IMR-90 (cell line): ENCODE data around the gene RALGPS1.

Experiments used
- BHLHE40 ChIP-seq: fragments of 150-350 bp; IDR thresholded peaks from 2 replicates; pipeline ENCODE4 v1.6.1; 2016; ENCODE audit warnings: mild to moderate bottlenecking, low read depth, low read length
- CEBPB ChIP-seq: IDR thresholded peaks from 2 replicates; pipeline ENCODE4 v1.6.1; 2012; ENCODE audit warnings: low read depth, low read length, improper control_type of control experiment
- FOS ChIP-seq: fragments of 150-350 bp; IDR thresholded peaks from 2 replicates; pipeline ENCODE4 v1.6.1; 2016; ENCODE audit warnings: low read depth, low read length
- MAFK ChIP-seq: IDR thresholded peaks from 2 replicates; pipeline ENCODE4 v1.6.1; 2012; ENCODE audit warnings: low read depth, low read length, improper control_type of control experiment
- MAZ ChIP-seq: IDR thresholded peaks from 2 replicates; pipeline ENCODE4 v1.6.1; 2012; ENCODE audit warnings: low read depth, mild to moderate bottlenecking, low read length, improper control_type of control experiment, moderate library complexity, borderline replicate concordance
- MXI1 ChIP-seq: IDR thresholded peaks from 2 replicates; pipeline ENCODE4 v1.6.1; 2012; ENCODE audit warnings: low read depth, mild to moderate bottlenecking, low read length, moderate library complexity, borderline replicate concordance
- NFE2L2 ChIP-seq: fragments of 150-350 bp; IDR thresholded peaks from 2 replicates; pipeline ENCODE4 v1.6.1; 2016; ENCODE audit warnings: low read depth, mild to moderate bottlenecking, low read length
- POLR2A ChIP-seq: IDR thresholded peaks from 2 replicates; pipeline ENCODE4 v1.6.1; 2012; ENCODE audit warnings: mild to moderate bottlenecking, low read depth, low read length
- RAD21 ChIP-seq: IDR thresholded peaks from 2 replicates; pipeline ENCODE4 v1.6.1; 2012; ENCODE audit warnings: low read length, improper control_type of control experiment
- RCOR1 ChIP-seq: IDR thresholded peaks from 2 replicates; pipeline ENCODE4 v1.6.1; 2012; ENCODE audit warnings: mild to moderate bottlenecking, low read length, improper control_type of control experiment; ENCODE audit not compliant: insufficient replicate concordance
- RFX5 ChIP-seq: IDR thresholded peaks from 2 replicates; pipeline ENCODE4 v1.8.0; 2012; ENCODE audit warnings: low read depth, mild to moderate bottlenecking, low read length, moderate library complexity
- TF ChIP-seq, protein P1 (sequence below): conservative IDR thresholded peaks from 2 replicates; pipeline ENCODE4 v1.5.1; 2012; ENCODE audit warnings: mild to moderate bottlenecking, low read depth, low read length, improper control_type of control experiment
- TF ChIP-seq, protein P2 (sequence below): fragments of 150-350 bp; IDR thresholded peaks from 2 replicates; pipeline ENCODE4 v1.6.1; 2017; ENCODE audit warnings: mild to moderate bottlenecking, antibody characterized with exemption, low read length, low read depth

DNA sequence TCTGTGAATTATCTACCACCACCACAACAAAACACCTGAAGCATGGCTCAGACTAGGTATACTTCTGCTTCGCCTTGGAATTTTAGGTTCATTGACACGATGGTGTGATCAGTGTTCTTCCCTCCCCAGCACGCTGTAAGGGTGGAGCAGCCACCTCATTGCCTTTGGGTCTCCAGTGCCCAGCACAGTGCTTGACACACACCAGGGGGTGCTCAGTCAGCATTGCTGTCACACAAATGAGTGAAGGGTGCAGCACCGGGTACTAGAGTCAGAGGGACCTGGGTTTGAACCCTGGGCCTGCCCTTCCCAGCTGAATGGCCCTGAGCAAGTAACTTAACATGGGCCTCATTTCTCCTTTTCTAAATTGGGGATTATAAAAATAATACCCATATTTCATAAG is 217.8 kb downstream of the RALGPS1 start:
- TF ChIP-seq POLR2A (no peak), MXI1 (no peak), RFX5 (no peak), CEBPB (no peak), FOS (no peak), RAD21 (no peak), BHLHE40 (no peak), MAFK (no peak), RCOR1 (no peak), MAZ (no peak), NFE2L2 (no peak)
- TF ChIP-seq, protein P1, sequence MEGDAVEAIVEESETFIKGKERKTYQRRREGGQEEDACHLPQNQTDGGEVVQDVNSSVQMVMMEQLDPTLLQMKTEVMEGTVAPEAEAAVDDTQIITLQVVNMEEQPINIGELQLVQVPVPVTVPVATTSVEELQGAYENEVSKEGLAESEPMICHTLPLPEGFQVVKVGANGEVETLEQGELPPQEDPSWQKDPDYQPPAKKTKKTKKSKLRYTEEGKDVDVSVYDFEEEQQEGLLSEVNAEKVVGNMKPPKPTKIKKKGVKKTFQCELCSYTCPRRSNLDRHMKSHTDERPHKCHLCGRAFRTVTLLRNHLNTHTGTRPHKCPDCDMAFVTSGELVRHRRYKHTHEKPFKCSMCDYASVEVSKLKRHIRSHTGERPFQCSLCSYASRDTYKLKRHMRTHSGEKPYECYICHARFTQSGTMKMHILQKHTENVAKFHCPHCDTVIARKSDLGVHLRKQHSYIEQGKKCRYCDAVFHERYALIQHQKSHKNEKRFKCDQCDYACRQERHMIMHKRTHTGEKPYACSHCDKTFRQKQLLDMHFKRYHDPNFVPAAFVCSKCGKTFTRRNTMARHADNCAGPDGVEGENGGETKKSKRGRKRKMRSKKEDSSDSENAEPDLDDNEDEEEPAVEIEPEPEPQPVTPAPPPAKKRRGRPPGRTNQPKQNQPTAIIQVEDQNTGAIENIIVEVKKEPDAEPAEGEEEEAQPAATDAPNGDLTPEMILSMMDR = no peak
- TF ChIP-seq, protein P2, sequence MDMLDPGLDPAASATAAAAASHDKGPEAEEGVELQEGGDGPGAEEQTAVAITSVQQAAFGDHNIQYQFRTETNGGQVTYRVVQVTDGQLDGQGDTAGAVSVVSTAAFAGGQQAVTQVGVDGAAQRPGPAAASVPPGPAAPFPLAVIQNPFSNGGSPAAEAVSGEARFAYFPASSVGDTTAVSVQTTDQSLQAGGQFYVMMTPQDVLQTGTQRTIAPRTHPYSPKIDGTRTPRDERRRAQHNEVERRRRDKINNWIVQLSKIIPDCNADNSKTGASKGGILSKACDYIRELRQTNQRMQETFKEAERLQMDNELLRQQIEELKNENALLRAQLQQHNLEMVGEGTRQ = no peak
